NCI-H1105 treated with DMSO at 0.1 percent for 48 hours (cell line): ENCODE measurements around the gene OXER1.

Experiments used
- DNase-seq: peaks from one replicate; lab custom pipeline; 2025; lab: John Stamatoyannopoulos, UW

Gene OXER1

DNA sequence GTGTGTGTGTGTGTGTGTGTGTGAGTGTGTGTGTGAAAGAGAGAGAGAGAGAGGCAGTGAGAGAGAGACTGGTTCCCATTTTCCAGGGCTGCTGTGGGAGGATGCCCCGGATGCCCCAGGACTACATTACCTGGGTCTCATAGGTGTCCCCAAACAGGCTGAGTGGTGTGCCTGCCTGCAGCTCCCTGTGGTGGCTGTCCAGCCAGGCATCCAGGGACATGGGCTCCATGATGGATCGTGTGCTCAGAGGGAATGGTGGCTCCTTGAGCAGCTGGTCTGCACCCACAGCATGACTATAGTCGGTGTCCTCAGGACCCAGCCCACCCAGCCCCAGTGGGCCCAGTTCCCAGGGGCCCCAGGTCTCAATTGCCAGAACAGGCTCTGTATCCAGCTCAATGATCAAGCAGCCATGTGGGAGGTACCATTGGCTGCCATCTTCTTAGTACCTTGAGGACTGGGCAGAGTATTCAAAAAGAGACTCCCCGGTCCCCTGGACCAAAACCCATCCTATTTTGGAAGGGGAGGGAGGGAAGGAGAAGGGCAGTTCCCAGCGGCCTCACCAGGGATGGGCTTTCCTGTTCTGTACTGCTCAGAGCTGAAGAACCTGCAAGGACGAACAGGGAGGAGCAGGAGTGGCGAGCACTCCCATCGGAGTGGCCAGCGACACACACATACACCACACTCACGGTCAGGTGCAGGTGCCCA lies 5.8 kb upstream of the OXER1 start:
- DNase-seq, result no peak

DNA sequence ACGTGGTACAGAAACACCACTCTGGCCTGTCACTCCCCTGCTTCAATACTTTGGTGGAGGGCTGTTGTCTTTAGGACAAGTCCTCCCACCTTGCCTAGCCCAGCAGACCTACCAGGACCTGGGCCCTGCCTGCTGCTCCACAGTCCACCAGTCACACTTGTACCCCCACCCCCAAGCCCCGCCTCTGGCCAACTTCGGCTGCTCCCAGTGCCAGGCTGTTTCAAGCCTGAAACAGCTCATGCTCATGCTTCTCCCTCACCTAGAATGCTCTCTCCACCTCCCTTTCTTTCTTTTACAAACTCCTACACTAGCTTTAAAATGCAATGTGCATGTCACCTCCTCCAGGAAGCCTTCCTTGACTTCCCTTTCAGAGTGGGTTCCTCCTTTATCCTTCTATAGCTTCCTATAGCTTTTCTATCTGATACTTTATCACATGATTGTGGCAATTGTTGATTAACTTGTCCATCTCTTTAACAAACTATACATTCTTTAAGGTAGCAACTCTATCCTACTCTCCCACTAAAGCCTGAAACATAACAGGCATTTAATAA lies 4.8 kb upstream of the OXER1 start:
- DNase-seq, result no peak

DNA sequence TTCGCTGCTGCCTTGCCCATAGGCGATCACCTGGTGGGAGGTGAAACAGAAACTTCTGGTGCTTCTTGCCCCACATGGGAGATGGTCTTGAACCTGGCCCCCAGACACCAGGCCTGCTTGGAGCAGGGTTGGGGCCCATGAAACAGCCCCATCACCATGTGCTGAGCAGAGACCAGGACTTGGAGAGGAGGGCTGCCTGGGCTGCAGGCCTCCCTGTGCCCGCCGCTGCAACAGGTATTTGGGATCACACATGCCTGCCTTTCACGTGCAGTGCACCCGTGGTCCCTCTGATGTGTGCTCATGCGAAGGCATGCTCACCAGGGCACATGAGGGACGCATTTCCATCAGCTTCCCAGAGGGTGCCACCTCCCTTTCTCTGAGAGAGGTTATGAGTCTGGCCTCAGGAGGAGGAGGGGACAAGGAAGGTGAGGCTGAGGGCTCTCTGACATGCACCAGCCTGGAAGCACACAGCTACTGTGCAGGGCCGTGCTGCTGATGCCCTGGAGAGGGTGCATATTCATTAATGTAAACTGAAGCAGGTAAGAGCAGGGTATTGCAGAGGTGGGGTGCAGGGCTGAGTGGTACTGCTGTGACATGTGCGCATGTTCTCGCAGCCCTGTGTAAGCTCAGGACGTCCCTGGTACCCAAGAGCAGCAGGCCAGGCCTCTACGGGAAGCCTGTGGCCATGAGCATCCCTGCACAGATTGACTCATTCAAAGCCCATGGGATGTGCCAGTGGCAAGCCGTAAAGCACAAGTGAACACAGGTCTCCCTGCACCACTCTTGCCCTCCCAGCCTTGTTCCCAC lies 4.2 kb upstream of the OXER1 start:
- DNase-seq, result no peak

DNA sequence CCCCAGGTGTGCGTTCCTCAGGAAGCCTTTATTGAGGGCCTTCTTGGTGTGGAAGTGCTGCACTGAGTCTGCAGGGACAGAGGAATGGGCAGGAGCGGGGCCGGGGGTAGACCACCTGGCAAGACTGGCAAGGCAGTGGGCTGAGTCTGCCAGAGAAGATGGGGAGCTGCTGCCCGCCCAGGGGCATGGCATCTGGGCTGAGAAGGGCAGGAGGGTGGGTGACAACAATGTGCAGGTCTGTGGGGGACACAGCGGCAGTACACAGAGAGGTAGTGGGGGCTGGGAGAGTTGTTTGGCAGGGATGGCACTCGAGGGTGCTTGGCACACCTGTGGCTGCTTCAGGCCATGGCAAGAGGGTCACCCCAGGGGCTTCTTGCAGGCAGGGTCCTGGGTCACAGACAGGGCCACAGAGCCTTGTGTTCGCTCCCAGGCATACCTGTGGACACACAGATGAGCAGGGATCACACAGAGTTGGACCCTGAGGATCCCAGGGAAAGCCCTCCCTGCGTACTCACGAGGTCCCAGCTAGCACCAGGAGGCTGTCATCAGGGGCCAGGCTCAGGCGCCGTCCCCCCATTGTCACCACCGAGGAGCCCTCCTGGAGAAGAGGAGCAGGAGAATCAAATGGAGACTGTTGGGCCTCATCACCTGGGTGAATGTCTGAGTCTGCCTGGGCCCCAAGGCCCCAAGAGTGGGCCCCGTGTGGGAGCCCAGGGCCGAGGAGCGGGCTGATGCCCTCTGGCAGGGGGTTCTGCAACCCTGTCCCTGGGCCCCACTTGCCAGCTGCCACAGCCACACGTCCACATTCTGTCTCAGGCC lies 3.4 kb upstream of the OXER1 start:
- DNase-seq, result no peak

DNA sequence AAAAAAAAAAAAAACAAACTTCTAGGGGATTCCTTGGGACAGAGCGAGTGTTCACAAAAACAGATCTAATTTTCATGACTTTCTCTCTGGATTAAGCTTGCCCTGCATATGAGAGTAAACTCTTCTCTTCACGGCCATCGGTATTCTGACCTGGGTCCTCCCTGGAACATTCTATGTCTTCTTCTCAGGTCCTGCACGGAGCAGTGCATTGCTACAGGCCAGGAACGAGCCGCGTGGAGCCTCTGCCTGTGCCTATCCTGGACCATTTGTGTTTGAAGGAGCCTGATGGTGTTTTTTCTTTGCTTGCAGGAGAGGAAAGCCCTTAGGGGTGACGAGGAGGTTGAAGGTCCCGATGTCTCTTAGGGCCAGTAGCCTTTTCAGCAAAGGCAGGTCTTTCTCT lies 1.8 kb upstream of the OXER1 start:
- no peak for DNase-seq

DNA sequence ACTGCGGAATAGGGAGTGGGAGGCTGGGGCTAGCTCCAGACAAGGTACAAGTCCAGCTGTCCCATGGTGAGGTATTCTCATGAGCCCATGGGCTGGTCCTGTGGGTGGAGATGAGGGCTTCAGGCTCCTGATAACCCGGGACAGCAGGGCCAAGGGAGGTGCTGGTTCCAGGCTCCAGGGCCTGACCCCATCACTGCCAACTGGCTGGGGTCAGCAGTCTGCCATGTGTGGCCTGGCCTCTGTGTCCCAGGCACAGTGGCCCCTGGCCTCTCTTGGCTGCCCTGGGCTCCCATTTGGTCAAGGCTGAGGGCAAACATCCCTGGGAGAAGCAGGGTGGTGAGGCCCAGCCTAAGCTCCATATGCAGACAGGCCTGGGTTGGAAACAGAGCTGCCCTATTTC lies 966 bp upstream of the OXER1 start:
- DNase-seq, result no peak

DNA sequence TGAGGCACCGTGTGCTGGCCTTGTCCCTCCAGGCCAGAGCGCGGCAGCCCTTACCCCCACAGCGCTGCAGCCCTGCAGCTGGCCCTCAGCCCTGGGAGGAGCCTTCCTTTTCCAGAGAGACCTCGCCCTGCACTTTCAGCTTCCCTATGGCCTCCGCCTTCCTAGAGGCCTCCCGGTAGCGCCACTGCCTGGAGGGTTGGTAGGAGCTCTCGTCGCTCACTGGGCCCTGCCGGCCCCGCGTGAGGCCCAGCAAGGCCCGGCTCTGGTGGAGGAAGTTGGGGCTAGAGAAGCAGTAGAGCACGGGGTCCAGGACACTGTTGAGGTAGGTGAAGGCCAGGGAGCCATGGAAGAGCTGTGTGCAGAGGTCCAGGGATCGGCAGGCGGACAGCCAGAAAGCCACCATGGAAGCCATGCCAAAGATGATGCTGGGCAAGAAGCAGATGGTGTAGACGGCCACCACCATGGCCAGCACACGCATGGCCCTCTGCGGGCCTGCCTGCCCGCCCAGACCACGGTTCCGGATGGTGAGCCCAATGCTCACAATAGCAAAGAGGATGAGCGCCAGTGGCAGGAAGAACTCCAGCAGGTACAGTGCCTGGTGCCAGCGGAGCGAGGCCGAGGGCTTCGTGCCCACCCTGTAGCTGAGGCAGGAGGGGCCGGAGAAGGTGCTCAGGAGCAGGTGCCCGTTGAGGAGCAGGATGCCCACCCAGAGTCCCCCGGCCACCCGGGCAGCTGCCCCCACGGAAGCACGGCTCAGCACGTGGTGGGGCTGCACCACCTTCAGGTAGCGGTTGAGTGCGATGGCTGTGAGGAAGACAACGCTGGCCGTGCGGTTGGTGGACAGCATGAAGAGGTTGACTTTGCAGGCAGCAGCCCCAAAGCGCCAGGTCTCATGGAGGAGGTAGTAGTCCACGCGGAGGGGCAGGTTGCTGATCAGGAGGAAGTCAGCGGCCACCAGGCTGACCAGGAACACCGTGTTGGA lies 821 bp downstream of the OXER1 start:
- DNase-seq, result no peak

DNA sequence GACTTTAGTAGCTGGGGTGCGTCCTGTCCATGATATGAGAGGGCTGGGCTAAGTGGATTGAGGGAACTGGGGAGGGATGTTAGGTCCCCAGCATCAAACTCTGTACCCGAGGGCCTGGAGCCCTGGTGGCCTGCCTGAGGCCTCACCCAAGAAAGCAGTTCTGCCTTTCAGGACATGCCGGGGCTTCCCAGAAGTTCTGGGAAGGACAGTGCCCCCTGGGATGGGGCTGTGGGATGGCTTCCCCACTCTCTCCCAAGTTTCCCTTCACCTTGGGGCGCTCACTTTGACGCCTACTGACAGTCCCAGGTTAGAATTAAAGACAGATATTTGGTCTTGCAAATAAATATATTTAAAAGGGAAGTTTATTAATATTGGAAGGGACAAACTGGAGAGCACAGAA lies 1.8 kb downstream of the OXER1 start:
- DNase-seq, result no peak

DNA sequence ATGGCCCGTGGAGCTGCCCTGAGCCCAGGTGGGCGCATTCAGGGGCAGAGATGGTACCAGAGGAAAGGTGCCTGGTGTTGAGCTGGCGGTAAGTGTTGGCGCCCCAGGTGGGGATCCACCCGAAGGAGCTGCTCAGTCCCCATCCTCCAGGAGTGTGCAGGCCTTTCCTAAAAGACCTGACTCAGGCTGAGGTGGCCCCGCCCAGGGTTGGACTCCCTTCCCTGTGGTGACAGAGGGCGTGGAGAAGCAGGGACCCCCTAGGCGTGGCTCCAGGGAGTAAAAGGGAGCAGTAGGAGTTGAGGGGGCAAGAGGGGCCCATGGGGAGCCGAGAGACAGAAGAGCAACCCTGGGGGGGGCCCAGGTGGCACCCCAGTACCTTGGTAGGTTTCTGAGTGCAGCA lies 2.4 kb downstream of the OXER1 start:
- DNase-seq, result no peak

DNA sequence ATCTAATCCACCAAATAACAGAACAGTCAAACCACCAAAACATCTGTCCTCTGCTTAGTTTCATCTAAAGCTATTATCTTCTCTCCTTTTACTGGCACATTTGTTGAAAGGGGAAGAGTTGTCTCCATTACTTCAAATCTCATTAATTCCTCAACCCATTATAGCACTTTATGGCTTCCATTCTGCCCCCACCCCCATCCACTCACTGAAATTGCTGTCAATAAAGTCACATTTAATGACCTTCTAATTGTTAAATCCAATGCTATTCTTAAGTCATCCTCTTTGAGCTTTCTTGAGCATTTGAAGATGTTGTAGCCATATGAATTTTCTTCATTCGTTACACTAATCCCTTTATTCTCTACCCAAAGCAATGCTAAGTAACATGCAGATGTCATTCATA lies 5.2 kb downstream of the OXER1 start:
- no peak for DNase-seq

DNA sequence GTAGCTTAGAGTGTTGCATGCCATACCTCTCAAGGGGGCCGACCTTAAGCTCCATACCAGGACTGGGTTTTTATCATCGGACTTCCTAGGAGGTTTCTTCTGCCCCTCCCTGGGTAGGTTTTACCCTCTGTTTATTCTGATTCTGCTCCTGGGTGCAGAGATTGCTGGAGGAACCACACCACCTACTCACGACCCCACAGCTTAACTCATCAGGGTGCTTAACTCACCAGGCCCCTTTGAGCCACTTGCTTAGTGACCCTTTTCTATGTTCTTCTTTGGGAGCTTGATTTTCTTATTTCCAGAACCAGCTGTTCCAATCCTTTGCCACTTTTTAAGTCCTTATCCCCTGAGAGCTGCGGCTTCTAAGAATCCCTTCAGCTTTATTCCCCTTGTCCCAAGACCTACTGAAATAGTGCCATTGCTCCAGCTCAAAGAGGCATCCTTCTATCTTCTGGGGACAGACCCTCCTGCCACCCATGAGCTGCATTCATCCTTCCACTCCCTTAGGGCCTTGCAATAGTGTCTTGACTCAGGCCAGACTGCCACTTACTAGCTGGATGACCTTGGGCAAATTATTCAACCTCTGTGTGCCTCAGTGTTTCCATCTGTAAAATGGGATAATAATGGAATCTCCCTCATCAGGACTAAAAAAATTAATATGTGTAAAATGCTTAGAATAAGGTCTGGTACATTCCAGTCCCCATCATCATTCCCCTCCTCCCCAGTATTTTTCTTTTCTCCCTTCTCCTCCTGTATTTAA lies 5.8 kb downstream of the OXER1 start:
- DNase-seq, result no peak

DNA sequence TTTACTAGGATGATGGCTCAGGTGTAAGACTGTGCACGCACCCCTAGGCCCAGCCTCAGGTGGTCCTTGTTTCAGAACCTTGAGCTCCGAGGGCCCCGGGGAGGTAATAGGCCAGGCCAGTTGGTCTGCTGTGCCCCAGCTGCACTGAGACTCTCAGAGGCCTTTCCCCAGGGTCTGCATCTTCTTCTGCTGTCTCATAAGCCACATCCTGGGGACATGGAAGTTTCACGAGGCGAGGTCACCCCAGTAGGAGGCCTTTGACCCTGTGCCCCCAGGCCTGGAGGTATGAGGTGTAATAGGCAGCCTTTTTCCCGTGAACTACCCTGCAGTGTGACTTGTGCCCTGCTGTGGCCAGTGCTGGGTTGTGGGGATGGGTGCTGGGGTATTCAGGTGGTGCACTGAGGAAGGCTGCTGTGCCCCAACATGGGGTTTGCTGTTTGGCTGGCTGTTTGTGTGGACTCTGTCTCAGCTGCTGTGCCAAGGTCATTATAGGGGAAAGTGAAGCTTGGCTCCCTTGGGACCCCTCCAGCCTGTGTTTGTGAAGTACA lies 6.9 kb downstream of the OXER1 start:
- DNase-seq, result no peak

DNA sequence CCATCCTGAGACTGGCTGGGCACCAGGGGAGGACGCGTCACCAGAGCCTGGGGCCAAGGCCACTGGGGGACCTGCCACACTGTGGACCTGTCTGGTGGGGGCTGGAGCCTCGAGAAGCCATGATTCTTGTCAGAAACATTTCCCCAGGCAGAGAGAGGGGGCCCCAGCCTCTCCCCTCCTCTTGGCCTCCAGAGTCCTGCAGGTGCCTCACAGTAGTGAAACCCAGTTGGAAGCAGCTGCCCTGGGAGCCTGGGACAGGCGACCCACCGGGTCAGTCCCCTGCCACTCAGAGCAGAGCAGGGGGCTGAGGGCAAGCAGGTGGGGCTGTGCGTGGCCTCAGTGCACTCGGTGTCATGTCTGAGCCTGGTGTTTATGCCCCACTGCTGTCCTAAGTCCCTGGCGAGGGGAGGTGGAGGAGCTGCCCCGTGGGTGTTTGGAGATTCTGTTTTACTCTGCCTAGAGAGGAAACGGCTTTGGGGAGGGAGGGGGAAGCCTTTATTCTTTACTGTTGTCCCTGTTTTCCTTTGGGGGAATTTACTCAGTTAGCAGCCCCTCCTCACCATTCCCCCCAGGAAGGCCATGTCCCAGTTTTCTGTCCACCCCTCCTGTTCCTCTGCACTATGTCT lies 7.7 kb downstream of the OXER1 start:
- DNase-seq, result no peak

DNA sequence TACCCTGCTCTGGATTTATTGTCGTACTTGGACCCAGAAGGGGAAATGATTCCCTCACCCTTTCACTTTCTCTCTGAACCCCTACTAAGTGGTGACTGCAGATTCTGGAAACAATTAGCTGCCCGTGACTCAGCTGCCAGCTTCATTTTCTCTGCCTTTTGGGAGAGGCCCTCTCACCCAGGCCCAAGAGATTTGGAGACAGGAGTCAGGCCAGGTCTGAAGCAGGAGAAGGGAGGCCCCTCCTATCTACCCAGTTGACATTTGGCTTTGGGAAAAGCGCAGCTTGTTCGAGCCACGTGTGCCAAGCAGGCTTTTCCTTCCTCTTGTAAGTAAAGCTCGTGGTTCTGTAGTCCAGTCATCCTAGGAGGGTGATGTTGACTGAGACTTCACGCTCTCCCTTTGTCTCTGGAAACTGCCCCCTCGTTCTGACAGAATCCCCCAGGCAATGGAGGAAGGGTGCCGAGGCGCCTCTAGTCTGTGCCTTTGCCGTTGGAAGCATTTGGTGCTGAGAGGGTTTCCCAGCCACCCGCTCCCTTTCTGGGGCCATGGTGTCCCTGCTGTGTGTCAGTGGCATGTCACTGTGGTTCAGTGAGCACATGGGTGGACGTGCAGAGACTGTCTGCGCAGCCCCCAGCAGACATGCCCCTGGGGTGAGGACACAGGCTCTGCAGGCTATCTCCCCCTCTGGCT lies 8.6 kb downstream of the OXER1 start:
- no peak for DNase-seq

DNA sequence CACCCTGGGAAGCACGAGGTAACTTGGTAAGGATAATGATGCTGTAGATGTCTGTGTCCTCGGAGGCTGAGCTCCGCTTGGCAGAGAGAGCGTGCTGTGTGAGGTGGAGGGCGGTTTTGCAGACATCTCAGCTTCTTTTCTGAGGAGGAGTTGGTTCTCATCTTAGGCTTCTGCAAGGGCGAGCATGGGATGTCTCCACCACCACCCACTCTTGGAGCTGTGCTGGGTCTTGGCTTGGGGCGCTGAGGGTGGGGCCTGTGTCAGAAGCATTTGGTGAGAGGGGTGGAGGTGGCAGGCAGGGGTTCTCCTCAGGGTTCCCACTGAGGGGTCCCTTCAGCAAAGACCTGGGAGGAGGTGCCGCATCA lies 9.2 kb downstream of the OXER1 start:
- no peak for DNase-seq

DNA sequence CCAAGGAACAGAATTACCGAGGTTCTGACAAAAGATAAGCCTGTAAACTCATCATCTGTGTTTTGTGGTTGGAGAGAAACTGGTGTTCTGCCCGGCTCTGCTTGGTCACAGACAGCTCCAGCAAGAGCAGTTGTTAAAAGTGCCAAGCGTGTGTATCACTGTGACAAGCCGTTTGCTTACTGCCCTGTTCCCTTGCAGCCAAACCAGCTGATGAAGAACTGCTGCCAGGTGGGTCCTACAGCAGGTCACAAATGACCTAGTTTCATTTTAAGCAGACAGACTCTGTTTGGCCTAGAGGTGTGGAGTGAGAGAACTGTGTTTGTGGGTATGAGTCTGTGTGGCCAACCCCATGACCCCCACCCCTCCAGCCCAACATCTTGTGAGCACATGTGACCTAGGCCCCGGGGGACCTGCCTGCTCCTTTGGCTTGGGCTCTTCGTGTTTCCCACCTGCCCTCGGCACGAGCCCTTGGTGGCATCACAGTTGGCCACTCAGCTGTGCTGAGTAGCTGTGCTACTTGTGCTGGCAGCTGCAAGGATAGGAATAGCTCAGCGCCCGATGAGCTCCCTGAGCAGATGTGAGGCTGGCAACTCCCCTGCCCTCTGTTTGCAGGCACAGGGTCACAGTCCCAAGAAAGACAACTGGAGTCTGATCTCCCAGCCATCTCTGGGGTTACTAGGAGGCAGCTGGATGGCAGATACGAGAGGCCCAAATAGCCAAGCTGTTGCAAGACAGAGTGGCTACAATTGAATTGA lies 9.7 kb downstream of the OXER1 start:
- no peak for DNase-seq

DNA sequence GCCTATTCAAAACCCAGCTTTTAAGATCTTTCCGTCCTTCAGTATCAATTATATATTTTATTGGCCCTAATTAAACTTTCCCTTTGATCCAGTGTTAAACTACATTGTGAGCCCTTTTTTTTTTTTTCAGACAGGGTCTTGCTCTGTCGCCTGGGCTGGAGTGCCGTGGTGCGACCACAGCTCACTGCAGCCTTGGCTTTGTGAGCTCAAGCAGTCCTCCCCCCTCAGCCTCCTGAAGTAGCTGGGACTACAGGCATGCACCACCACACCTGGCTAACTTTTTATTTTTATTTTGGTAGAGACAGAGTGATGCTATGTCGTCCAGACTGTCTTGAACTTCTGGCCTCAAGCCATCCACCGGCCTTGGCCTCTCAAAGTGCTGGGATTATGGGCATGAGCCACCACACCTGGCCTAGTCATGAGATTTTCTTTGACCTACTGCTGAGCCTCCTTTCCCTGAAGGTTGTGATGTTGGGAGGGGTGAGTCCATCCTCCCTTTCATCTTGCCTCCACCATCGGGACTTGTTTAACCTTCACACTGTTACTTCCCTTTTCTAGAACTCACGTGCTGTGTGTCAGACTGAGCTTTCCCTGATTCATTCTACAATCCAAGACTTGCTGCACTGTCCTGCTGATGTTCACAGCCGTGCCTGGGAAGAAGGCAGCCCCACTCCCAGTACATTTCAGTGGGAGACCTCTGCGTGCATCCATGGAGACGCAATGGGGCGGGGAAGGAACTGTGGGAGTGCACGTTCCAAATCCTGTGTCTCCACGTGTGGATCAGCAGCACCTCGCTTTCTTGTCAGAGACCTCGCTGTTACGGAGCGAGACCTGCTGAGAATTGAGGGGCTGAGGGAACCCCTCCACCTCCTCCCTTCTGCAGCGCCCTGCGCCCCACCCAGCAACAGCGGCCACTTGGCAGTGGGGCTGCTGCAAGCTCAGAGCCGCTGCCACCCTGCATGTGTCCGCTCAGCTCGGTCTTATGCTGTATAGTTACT lies 10.8 kb downstream of the OXER1 start:
- DNase-seq, result no peak
